PC-3 (cell line): ENCODE measurements around the gene DERA. TPM values are rescaled to one million over a fixed set of nuclear protein-coding genes. Genes with fewer than 3 reads are reported as not detected.

ENCODE experiments used
- ATAC-seq: fragments of 200-7000 bp; cut with Tn5 transposase; 2 replicates; pipeline ENCODE4 v1.9.1; 2020; ENCODE audit warnings: mild to moderate bottlenecking, moderate library complexity
- BruUV-seq: library from RNA; stranded (reverse); fragments of 400-500 nt; replicated peaks from 2 replicates; lab custom pipeline; 2021; lab: Mats Ljungman, UMichigan
- CTCF ChIA-PET: fragments of 300-600 bp; sonication (Branson Sonifier 250); formaldehyde crosslinking; loops from one replicate; lab custom pipeline; 2022; ENCODE audit warnings: antibody characterized with exemption; lab: Charles Lee
- POLR2A ChIA-PET: fragments of 300-600 bp; sonication (Branson Sonifier 250); formaldehyde crosslinking; loops from one replicate; lab custom pipeline; 2022; ENCODE audit warnings: antibody characterized with exemption; ENCODE audit not compliant: unreplicated experiment; lab: Charles Lee
- DNase-seq: peaks from one replicate; pipeline ENCODE4 v3.0.0-alpha.2; 2015
- H2AFZ ChIP-seq: fragments of 300-600 bp; sonication (generic); 2 replicates; pipeline ENCODE4 v1.6.0; 2016; ENCODE audit warnings: antibody characterized with exemption, low read length
- H3F3A ChIP-seq: fragments of 300-600 bp; sonication (generic); one replicate; pipeline ENCODE4 v1.6.0; 2017; ENCODE audit warnings: antibody characterized with exemption, low read length, control low read depth, mild to moderate bottlenecking; ENCODE audit not compliant: unreplicated experiment
- H3K27ac ChIP-seq: fragments of 300-600 bp; sonication (generic); 2 replicates; pipeline ENCODE4 v1.5.1; 2016; ENCODE audit warnings: mild to moderate bottlenecking, low read length
- H3K27me3 ChIP-seq: fragments of 300-600 bp; sonication (generic); 2 replicates; pipeline ENCODE4 v1.6.1; 2016; ENCODE audit warnings: low read length, mixed read lengths
- H3K36me3 ChIP-seq: fragments of 300-600 bp; sonication (generic); 2 replicates; pipeline ENCODE4 v1.6.1; 2016; ENCODE audit warnings: low read depth, mixed run types, low read length, mixed read lengths
- H3K4me1 ChIP-seq: fragments of 300-600 bp; sonication (generic); 2 replicates; pipeline ENCODE4 v1.5.1; 2016; ENCODE audit warnings: low read length; ENCODE audit not compliant: insufficient read depth
- H3K4me2 ChIP-seq: fragments of 300-600 bp; sonication (generic); 2 replicates; pipeline ENCODE4 v1.6.0; 2016; ENCODE audit warnings: low read length
- H3K4me3 ChIP-seq: fragments of 300-600 bp; sonication (generic); 2 replicates; pipeline ENCODE4 v1.5.1; 2016; ENCODE audit warnings: mild to moderate bottlenecking, low read length, mixed read lengths
- H3K79me2 ChIP-seq: fragments of 300-600 bp; sonication (generic); 2 replicates; pipeline ENCODE4 v1.6.1; 2017; ENCODE audit warnings: low read length, mixed read lengths
- H3K9ac ChIP-seq: fragments of 300-600 bp; sonication (generic); 2 replicates; pipeline ENCODE4 v1.6.0; 2016; ENCODE audit warnings: mild to moderate bottlenecking, low read length
- H3K9me2 ChIP-seq: fragments of 300-600 bp; sonication (generic); replicated peaks from 2 replicates; pipeline ENCODE4 v1.6.1; 2016; ENCODE audit warnings: mixed run types, low read length, mixed read lengths
- H3K9me3 ChIP-seq: fragments of 300-600 bp; sonication (generic); 2 replicates; pipeline ENCODE4 v1.6.1; 2016; ENCODE audit warnings: low read length, mixed read lengths
- H4K20me1 ChIP-seq: fragments of 300-600 bp; sonication (generic); 2 replicates; pipeline ENCODE4 v1.6.1; 2016; ENCODE audit warnings: low read length, mixed read lengths
- EZH2 ChIP-seq: fragments of 300-600 bp; sonication (generic); IDR thresholded peaks from one replicate; pipeline ENCODE4 v1.6.1; 2017; ENCODE audit warnings: antibody characterized with exemption, mild to moderate bottlenecking, low read length; ENCODE audit not compliant: unreplicated experiment
- EZH2phosphoT487 ChIP-seq: fragments of 300-600 bp; sonication (generic); IDR thresholded peaks from 2 replicates; pipeline ENCODE4 v1.6.1; 2018; ENCODE audit warnings: mild to moderate bottlenecking, antibody characterized with exemption, low read length, borderline replicate concordance
- intact Hi-C: fragments of 100-400 bp; cut with micrococcal nuclease; formaldehyde crosslinking; loops from 2 replicates; pipeline ENCODE4 v1.9.0; 2023
- total RNA-seq: library from RNA; depleted of rRNA; stranded (reverse); fragments of >200 nt; gene quantifications from 2 replicates; pipeline ENCODE4 v1.2.3, GENCODE V29; 2014
- TF ChIP-seq, protein P1 (sequence below): fragments of 300-600 bp; sonication (generic); conservative IDR thresholded peaks from 2 replicates; pipeline ENCODE4 v1.5.1; 2017; ENCODE audit warnings: antibody characterized with exemption, low read depth, mild to moderate bottlenecking, low read length

The DERA gene
- total RNA-seq, 1 experiment from 2014 or later = 49.4 TPM

DNA sequence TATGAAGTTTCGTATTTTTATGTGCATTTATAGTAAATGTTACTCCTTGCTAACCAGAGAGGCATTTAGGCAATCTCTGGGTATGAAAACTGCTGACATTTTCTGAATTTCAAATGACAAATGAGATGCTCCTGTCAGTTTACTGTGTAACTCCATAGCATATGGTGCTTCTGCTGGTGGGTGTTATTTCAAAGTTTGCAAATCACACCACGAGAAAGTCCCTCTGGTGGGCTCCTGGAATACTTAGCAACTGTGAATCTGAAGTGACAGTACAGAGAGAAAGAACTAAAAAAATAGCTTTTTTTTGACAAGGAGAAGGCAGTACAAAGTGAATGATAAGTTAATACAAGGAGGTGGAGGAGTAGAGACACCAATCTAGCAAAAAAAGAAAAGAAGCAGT lies 161.5 kb downstream of the DERA start:
- Histone ChIP-seq H3F3A (no peaks in the 10 kb centered on the region), H4K20me1 (no peaks in the 10 kb centered on the region), H3K4me1 (no peaks in the 10 kb centered on the region), H3K36me3 (no peaks in the 10 kb centered on the region), H2AFZ (no peak overlapping the region), H3K9me2 (no peaks in the 10 kb centered on the region), H3K9me3 (no peaks in the 10 kb centered on the region), H3K27ac (no peak overlapping the region), H3K4me2 (no peak overlapping the region), H3K4me3 (no peak overlapping the region), H3K27me3 (peaks cover 26% of the 10 kb centered on the region), H3K79me2 (no peaks in the 10 kb centered on the region), H3K9ac (no peak overlapping the region)
- ChIA-PET CTCF (interaction anchor here (0.7 kb wide), 1 partner anchor 497 kb away, joined by 3 read pairs; no protein-coding TSS in a partner anchor), POLR2A (no interaction called here)
- BruUV-seq = no TSS peak
- DNase-seq (no peak), ATAC-seq (no peak)
- intact Hi-C loops = no loop called here
- TF ChIP-seq EZH2phosphoT487 (no peak), EZH2 (no peak)
- TF ChIP-seq, protein P1, sequence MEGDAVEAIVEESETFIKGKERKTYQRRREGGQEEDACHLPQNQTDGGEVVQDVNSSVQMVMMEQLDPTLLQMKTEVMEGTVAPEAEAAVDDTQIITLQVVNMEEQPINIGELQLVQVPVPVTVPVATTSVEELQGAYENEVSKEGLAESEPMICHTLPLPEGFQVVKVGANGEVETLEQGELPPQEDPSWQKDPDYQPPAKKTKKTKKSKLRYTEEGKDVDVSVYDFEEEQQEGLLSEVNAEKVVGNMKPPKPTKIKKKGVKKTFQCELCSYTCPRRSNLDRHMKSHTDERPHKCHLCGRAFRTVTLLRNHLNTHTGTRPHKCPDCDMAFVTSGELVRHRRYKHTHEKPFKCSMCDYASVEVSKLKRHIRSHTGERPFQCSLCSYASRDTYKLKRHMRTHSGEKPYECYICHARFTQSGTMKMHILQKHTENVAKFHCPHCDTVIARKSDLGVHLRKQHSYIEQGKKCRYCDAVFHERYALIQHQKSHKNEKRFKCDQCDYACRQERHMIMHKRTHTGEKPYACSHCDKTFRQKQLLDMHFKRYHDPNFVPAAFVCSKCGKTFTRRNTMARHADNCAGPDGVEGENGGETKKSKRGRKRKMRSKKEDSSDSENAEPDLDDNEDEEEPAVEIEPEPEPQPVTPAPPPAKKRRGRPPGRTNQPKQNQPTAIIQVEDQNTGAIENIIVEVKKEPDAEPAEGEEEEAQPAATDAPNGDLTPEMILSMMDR = no peak

DNA sequence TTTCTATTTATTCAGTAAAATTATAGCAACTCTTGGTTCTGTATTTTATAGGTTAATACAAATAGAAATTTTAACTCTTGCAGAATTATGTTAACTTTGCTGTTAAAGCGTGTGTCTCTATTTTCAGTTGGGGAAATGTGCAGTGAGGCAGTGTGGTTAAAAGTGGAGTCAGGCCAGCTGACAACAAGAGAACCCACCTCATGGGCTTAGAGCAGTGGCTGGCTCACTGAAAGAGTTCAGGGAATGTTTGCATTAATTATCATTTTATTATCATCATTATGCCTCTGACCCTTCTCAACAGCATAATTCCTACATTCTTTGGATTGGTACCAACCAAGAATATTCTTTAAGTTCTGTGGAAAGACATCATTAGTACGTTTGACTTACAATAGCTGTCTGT lies 163.8 kb downstream of the DERA start:
- intact Hi-C loops = loop anchor here (5.0 kb wide), 1 partner anchor 82 kb away; no protein-coding TSS in a partner anchor
- Histone ChIP-seq H3K9ac (no peak overlapping the region), H3K4me1 (no peaks in the 10 kb centered on the region), H3K36me3 (no peaks in the 10 kb centered on the region), H3K9me2 (no peaks in the 10 kb centered on the region), H3K79me2 (no peaks in the 10 kb centered on the region), H3F3A (no peaks in the 10 kb centered on the region), H3K4me2 (no peak overlapping the region), H2AFZ (no peak overlapping the region), H3K9me3 (no peaks in the 10 kb centered on the region), H4K20me1 (no peaks in the 10 kb centered on the region), H3K27ac (no peak overlapping the region), H3K27me3 (peaks cover 20% of the 10 kb centered on the region; the same call in 1 of the 2 replicates), H3K4me3 (no peak overlapping the region)
- no TSS peak for BruUV-seq
- TF ChIP-seq EZH2phosphoT487 (no peak), EZH2 (no peak)
- TF ChIP-seq, protein P1 = no peak
- ChIA-PET POLR2A (no interaction called here), CTCF (no interaction called here)
- ATAC-seq = no peak
- DNase-seq = no peak

- Histone ChIP-seq H3K27ac (no peak overlapping the region), H3K9me3 (no peaks in the 10 kb centered on the region), H4K20me1 (no peaks in the 10 kb centered on the region), H3K36me3 (no peaks in the 10 kb centered on the region), H3K4me2 (no peak overlapping the region), H3K9ac (no peak overlapping the region), H3K4me3 (no peak overlapping the region), H3F3A (no peaks in the 10 kb centered on the region), H3K27me3 (peaks cover 14% of the 10 kb centered on the region; the same call in 1 of the 2 replicates), H3K4me1 (no peaks in the 10 kb centered on the region), H2AFZ (no peak overlapping the region), H3K9me2 (no peaks in the 10 kb centered on the region), H3K79me2 (no peaks in the 10 kb centered on the region)
- DNase-seq (no peak), ATAC-seq (no peak)
- BruUV-seq = no TSS peak
- CTCF ChIA-PET = no interaction called here
- intact Hi-C loops = loop anchor here (1.0 to 5.0 kb wide), 2 partner anchors 81 to 283 kb away; no protein-coding TSS in a partner anchor
- POLR2A ChIA-PET = no interaction called here
- TF ChIP-seq, protein P1 = no peak
- TF ChIP-seq EZH2 (no peak), EZH2phosphoT487 (no peak)
These were observed 164.8 kb downstream of the DERA start for GRCh38 chr12:16075887-16076286.
